Hippocampal formation (tissue), 2 donors: Measurements from ENCODE around the gene KRTAP9-3.
"Not testable (repeated sequence)": the region's sequence is repeated elsewhere in the genome, so short reads cannot be mapped to it uniquely, and the experiment has no call there.

ENCODE experiments used
- DNase-seq, 2 donors: peaks; one replicate each; lab custom pipeline; 2025; lab: John Stamatoyannopoulos, UW

The KRTAP9-3 gene

DNA sequence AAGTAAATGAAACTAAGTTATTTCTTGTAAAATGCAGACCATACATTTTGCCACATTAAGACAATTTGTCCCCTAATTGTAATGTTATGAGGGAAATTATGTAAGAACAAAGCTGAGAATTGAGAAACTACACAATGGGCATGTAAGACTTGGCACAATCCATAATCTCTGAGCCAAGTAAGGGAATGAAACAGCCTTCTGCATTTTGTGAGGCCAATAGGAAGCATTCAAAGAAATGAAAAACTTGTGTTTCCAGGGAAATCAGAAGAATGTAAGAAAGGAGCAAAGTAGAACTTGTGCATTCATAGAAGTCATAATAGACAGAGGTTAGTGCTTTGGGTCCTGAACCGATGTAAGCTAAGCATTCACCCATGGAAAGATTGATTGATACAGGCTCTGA lies 19.0 kb downstream of the KRTAP9-3 start:
- DNase-seq, result no peak

DNA sequence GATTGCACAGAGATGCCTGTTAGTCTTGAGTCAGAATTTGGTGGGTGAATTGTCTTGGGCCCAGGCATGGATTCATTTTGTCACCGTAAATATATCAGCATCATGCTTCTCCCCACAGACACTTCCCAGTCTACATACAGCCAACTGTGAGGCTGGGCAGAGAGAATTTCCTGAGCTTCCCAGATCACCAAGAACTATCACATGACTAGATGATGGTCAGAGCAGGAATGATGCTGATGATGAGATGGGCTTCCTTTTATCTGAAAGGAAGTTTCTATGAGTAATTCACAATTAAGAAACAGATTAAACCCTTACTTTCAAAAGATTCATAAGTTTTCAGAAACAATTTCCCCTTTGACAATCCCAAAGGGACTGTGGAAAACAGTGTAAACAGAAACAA lies 22.6 kb downstream of the KRTAP9-3 start:
- DNase-seq, result no peak

DNA sequence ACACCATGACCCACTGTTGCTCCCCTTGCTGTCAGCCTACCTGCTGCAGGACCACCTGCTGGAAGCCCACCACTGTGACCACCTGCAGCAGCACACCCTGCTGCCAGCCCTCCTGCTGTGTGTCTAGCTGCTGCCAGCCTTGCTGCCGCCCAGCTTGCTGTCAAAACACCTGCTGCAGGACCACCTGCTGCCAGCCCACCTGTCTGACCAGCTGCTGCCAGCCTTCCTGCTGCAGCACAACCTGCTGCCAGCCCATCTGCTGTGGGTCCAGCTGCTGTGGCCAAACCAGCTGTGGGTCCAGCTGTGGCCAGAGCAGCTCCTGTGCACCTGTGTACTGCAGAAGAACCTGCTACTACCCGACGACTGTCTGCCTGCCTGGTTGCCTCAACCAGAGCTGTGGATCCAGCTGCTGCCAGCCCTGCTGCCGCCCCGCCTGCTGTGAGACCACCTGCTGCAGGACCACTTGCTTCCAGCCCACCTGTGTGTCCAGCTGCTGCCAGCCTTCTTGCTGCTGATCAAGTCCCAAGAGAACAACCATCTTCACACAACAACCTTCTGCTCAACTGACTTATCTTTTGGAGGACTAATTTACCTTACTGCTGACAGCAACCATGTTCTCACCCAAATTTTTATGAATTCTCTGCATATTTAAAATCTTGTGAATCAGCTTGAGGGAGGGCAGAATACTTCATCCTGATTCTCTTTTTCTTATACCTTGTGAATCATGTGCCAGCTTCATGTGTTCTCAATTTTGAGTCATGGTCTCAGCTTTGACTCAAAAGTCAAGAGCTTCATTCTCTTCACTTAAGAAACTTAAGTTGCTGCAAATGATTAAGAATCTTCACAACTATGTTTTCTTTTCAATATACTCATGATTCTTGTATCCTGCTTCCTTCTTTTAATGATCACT lies 23.4 kb downstream of the KRTAP9-3 start, which contains the start of gene KRTAP9-9:
TSS of gene KRTAP9-9 (plus strand) at position 4 of the 910 bp plus-strand sequence.
- not testable (repeated sequence) for DNase-seq

DNA sequence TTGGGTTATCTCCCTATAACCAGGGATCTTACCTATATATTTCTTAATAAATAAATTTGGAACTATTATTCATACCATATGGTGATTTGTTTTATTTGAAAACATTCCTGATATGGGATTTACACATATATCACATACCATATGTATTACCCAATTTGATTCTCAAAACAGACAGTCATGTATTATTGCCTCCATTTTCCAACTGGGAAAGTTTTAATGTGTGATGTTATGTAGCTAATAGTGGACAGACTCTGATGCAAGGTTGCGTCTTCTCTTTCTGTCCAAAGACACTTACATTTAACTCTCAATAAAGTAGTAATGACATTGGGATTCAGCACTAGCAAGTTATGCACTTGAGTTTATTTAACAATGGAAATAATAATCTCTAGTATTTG lies 24.0 kb downstream of the KRTAP9-3 start:
- DNase-seq, result no peak

DNA sequence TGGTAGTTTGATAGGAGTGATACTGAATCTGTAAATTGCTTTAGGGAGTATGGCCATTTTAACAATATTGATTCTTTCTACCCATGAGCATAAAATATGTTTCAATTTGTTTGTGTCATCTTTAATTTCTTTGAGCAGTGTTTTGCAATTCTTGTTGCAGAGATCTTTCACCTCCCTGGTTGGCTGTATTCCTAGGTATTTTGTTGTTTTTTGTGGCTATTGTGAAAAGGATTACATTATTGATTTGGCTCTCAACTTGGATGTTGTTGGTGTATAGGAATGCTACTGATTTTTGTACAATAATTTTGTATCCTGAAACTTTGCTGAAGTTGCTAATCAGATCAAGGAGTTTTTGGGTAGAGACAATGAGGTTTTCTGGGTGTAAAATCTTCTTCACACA lies 26.2 kb downstream of the KRTAP9-3 start:
- DNase-seq, result no peak

DNA sequence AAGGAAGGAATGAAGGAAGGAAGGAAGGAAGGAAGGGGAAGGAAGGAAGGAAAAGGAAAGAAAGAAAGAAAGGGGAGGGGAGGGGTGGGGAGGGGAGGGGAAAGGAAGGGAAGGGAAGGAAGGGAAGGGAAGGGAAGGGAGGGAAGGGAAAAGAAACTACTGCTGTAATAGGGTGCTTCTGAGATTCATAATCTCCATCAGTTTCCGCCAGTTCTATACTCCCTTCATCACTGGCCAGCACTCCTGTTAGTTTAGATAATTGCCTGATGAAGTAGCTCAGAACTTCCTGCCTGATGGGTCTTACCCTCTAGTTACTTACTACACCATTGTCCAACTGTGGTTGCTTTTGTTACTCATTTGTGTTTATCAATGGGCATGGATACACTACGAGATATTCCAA lies 31.0 kb downstream of the KRTAP9-3 start:
- DNase-seq, result no peak

DNA sequence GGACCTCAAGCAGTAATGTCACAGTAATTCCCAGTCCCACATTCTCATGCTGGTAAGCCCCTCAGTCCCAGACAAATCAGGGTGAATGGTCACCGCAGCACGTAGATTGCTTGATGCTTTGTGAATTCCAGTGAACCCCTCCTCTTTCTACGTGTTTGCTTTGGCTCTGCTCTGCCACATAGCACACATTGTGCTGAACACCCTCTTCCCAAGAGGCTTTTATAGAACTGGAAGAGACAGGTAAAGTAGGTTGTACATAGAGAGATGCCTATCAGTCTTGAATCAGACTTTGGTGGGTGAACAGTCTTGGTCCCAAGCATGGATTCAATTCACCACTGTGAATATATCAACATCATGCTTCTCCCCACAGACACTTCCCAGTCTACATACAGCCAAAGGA lies 32.4 kb downstream of the KRTAP9-3 start:
- no peak for DNase-seq

DNA sequence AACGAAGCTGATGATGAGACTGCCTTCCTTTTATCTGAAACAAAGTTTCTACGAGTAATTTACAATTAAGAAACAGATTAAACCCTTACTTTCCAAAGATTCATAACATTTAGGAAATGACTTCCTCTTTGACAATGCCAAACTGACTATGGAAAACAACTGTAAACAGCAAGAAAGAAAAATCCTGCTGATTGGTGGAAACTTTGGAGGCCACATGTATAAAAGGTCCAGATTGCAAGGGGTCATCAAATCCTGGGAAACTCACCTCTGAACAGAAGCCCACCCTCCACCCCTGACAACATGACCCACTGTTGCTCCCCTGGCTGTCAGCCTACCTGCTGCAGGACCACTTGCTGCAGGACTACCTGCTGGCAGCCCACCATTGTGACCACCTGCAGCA lies 32.8 kb downstream of the KRTAP9-3 start, which contains the start of gene KRTAP9-6:
TSS of gene KRTAP9-6 (plus strand) at position 301 of the 400 bp plus-strand sequence. CDS start at position 301, 0 bp downstream.
- no peak for DNase-seq

DNA sequence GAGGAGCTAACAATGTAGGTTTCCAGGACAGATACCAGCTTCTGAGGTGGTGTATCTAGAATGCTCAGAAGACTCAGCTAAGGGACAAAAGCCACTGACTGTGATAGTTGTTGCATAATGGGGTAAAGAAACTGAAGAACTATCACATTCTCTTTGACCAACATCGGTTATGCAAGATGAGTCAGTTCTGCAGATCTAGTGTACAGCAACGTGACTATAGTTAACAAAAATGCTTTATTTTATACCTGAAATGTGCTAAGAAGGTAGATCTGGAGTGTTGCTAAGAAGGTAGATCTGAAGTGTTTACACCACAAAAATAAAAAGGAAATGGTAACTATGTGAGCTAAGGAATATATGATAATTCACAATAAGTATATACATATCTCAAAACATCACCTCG lies 35.5 kb downstream of the KRTAP9-3 start:
- no peak for DNase-seq

DNA sequence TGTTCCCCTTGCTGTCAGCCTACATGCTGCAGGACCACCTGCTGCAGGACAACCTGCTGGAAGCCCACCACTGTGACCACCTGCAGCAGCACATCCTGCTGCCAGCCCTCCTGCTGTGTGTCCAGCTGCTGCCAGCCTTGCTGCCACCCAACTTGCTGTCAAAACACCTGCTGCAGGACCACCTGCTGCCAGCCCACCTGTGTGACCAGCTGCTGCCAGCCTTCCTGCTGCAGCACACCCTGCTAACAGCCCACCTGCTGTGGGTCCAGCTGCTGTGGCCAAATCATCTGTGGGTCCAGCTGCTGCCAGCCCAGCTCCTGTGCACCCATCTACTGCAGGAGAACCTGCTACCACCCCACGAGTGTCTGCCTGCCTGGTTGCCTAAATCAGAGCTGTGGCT lies 39.1 kb downstream of the KRTAP9-3 start:
- not testable (repeated sequence) for DNase-seq

DNA sequence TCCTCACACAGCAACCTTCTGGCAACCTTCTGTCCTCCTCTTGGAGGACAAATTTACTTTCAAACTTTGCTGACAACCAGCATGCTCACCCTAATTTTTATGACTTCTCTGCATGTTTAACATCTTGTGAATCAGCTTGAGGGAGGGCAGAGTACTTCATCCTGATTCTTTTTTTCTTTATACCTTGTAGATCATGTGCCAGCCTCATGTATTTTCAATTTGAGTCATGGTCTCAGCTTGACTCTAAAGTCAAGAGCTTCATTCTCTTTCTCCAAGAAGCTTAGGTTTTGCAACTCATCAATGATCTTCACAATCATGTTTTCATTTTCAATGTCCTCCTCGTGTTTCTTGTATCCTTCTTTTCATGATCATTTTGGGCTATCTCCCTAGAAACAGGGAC lies 39.6 kb downstream of the KRTAP9-3 start:
- no peak for DNase-seq

DNA sequence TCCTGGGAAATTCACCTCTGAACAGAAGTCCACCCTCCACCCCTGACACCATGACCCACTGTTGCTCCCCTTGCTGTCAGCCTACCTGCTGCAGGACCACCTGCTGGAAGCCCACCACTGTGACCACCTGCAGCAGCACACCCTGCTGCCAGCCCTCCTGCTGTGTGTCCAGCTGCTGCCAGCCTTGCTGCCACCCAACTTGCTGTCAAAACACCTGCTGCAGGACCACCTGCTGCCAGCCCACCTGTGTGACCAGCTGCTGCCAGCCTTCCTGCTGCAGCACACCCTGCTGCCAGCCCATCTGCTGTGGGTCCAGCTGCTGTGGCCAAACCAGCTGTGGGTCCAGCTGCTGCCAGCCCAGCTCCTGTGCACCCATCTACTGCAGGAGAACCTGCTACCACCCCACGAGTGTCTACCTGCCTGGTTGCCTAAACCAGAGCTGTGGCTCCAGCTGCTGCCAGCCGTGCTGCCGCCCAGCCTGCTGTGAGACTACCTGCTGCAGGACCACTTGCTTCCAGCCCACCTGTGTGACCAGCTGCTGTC lies 43.5 kb downstream of the KRTAP9-3 start, which contains the start of gene KRTAP9-7:
TSS of gene KRTAP9-7 (plus strand) at position 51 of the 543 bp plus-strand sequence. CDS start at position 51, 0 bp downstream.
- not testable (repeated sequence) for DNase-seq

DNA sequence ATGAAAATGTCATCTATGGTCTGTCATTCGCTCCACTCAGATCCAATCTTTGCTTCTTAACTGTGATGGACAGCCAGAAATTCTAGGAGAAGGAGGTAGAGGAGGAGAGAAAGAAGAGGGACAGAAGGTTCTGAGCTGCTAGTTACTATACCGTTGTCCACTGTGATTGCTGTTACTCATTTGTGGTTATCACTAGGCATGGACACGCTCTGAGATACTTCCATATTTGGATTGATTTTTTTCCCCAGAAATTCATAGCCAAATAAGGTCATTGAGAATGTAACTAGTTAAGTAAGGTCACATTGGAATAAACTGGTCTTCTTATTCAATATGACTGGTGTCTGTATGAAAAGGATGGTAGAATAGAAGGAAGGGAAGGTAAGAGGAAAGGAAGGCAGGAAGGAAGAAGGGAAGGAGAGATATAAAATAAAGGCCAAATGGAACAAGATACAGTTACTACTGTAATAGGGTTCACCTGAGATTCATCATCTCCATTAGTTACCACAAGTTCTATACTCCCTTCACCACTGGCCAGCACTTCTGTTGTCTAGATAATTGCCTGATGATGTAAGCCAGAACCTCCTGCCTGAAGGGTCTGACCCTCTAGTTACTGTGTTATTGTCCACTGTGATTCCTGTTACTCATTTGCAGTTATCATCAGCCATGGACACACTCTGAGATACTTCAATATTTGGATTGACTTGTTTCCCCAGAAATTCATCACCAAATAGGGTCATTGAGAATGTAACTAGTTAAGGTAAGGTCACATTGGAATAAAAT lies 46.1 kb downstream of the KRTAP9-3 start:
- DNase-seq, result no peak
